Prostate gland (tissue), 2 donors: ENCODE measurements around the gene ROR1. TPM values are rescaled to one million over a fixed set of nuclear protein-coding genes. Genes with fewer than 3 reads are reported as not detected.

Experiments
- DNase-seq: peaks from one replicate; pipeline ENCODE4 v3.0.0-alpha.2; 2019; ENCODE audit warnings: low spot score
- H3K27ac ChIP-seq, 2 donors: fragments of 200-600 bp; sonication (generic); 2 replicates each; pipeline ENCODE4 v1.5.1; 2017 to 2019
- H3K27me3 ChIP-seq: fragments of 200-600 bp; sonication (generic); replicated peaks from 2 replicates; pipeline ENCODE4 v1.5.1; 2019; ENCODE audit not compliant: insufficient read depth
- H3K36me3 ChIP-seq, 2 donors: fragments of 200-600 bp; sonication (generic); 1 replicate in 1 of 2; 2 replicates in 1 of 2; pipeline versions ENCODE4 v1.5.1 to v1.8.1; 2017 to 2019
- H3K4me1 ChIP-seq: fragments of 200-600 bp; sonication (generic); replicated peaks from 2 replicates; pipeline ENCODE4 v1.5.1; 2019
- H3K4me3 ChIP-seq, 2 donors: fragments of 200-600 bp; sonication (generic); 2 replicates each; pipeline ENCODE4 v1.5.1; 2017 to 2019
- H3K9me3 ChIP-seq: fragments of 200-600 bp; sonication (generic); 2 replicates; pipeline ENCODE4 v1.5.1; 2017
- POLR2A ChIP-seq: fragments of 450-650 bp; IDR thresholded peaks from one replicate; pipeline ENCODE4 v1.6.1; 2016; ENCODE audit warnings: antibody characterized with exemption, mild to moderate bottlenecking
- POLR2AphosphoS5 ChIP-seq: sonication (generic); formaldehyde crosslinking; IDR thresholded peaks from one replicate; pipeline ENCODE4 v1.6.1; 2017; ENCODE audit warnings: antibody characterized with exemption
- WGBS: methylation state at CpG from one replicate; pipeline ENCODE4 v1.1.5; 2018; 5-methylcytosine and 5-hydroxymethylcytosine counted together
- intact Hi-C: fragments of 100-400 bp; cut with DNase I; formaldehyde crosslinking; loops from one replicate; pipeline ENCODE4 v1.14.2; 2022
- total RNA-seq, 2 donors: library from RNA; depleted of rRNA; stranded (reverse); fragments of >200 nt; gene quantifications; one replicate each; pipeline ENCODE4 v1.1.0, GENCODE V29; 2016
- TF ChIP-seq, protein P1 (sequence below), 4 experiments: fragments of 200-600 bp in 2 of 4; fragments of 450-650 bp in 2 of 4; sonication (generic) in 2 of 4; IDR thresholded peaks; 1 replicate in 3 of 4; 2 replicates in 1 of 4; pipeline ENCODE4 v1.5.1; 2016 to 2019; ENCODE audit warnings: antibody characterized with exemption in 4 of 4, mild to moderate bottlenecking in 2 of 4, moderate library complexity in 2 of 4

Gene ROR1
- total RNA-seq, 2 donors from 2014 or later, result 7.3 to 11.1 TPM

DNA sequence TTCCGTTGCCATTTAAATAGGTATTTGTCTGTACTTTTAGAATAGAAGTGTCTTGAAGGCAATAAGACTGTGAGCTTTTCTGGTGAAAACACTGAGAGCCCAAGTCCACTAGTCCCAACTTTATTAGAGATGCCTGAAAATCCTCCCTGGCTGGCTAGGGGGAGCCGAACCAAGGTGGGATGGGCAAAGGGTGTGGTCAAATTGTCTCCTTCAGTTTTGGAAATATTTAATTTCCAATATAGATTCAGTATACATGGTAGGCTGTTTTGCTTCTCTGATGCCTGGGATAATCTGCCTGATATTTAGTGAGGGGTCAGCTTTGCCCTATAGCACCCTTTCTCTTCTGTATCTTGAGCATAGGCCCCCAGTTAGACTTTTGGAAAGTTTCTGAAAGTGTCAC lies 3.5 kb downstream of the ROR1 start:
- intact Hi-C loops, result loop anchor here (5.0 to 10.0 kb wide), 2 partner anchors 90 to 388 kb away; no protein-coding TSS in a partner anchor
- TF ChIP-seq POLR2A, result no peak
- TF ChIP-seq, protein P1, sequence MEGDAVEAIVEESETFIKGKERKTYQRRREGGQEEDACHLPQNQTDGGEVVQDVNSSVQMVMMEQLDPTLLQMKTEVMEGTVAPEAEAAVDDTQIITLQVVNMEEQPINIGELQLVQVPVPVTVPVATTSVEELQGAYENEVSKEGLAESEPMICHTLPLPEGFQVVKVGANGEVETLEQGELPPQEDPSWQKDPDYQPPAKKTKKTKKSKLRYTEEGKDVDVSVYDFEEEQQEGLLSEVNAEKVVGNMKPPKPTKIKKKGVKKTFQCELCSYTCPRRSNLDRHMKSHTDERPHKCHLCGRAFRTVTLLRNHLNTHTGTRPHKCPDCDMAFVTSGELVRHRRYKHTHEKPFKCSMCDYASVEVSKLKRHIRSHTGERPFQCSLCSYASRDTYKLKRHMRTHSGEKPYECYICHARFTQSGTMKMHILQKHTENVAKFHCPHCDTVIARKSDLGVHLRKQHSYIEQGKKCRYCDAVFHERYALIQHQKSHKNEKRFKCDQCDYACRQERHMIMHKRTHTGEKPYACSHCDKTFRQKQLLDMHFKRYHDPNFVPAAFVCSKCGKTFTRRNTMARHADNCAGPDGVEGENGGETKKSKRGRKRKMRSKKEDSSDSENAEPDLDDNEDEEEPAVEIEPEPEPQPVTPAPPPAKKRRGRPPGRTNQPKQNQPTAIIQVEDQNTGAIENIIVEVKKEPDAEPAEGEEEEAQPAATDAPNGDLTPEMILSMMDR (IDR thresholded peaks at IDR 0.05), result no peak
- no peak for TF ChIP-seq POLR2AphosphoS5
- Histone ChIP-seq H3K4me3 (no peak overlapping the region), H3K27ac (no peak overlapping the region), H3K9me3 (no peaks in the 10 kb centered on the region), H3K27me3 (no peaks in the 10 kb centered on the region), H3K4me1 (no peaks in the 10 kb centered on the region), H3K36me3 (no peaks in the 10 kb centered on the region)
- WGBS, result 73% methylated on average over 2 of the region's 2 CpGs
- no peak for DNase-seq

DNA sequence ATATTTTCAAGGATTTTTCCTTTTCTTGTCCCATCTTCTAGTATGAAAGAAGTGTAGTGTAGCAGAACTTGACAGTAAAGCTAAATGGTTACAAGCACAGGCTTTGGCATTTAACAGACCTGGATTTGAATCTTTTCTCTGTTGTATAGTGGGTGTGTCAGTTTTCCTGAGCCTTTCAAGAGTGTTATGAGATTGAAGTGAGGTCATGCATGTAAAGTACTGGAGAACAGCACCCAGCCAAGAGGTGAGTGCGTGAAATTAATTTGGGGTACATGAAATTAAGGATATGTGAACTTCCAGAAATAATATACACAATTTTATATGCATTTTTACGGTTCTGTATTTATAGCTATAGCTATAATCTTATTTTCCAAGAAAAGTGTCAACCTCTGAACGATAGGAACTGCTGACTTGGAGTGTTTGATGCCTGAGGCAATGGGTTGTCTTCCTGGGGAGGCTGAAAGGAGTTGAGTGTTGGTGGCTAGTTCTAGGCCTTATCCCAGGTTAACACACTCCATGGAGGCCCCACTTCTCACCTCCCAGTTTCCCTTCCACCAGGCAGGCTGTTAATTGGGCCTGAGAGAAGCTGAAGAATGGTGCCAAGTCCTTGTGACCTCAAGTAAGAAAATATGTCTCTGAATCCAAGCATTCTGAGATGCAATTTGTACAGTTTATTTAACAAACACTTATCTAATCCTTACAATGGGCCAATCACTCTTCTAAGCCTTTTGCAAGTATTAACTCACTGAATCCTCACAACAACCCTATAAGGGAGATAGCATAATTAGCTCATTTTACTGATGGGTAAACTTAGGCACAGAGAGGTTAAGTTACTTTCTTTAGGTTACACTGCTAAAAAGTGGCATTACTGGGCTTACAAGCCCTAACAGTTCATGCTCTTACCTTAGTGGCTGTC lies 4.4 kb downstream of the ROR1 start:
- intact Hi-C loops, result loop anchor here (5.0 to 10.0 kb wide), 2 partner anchors 89 to 387 kb away; no protein-coding TSS in a partner anchor
- H3K27me3 ChIP-seq, result no peaks in the 10 kb centered on the region
- H3K36me3 ChIP-seq, result no peaks in the 10 kb centered on the region
- H3K9me3 ChIP-seq, result no peaks in the 10 kb centered on the region
- no peaks in the 10 kb centered on the region for H3K4me1 ChIP-seq
- no peak for DNase-seq
- TF ChIP-seq POLR2AphosphoS5, result no peak
- TF ChIP-seq, protein P1 (IDR thresholded peaks at IDR 0.05), result no peak
- no peak for TF ChIP-seq POLR2A
- H3K4me3 ChIP-seq, result no peak overlapping the region
- WGBS, result 73% methylated on average over 3 of the region's 3 CpGs
- no peak overlapping the region for H3K27ac ChIP-seq

DNA sequence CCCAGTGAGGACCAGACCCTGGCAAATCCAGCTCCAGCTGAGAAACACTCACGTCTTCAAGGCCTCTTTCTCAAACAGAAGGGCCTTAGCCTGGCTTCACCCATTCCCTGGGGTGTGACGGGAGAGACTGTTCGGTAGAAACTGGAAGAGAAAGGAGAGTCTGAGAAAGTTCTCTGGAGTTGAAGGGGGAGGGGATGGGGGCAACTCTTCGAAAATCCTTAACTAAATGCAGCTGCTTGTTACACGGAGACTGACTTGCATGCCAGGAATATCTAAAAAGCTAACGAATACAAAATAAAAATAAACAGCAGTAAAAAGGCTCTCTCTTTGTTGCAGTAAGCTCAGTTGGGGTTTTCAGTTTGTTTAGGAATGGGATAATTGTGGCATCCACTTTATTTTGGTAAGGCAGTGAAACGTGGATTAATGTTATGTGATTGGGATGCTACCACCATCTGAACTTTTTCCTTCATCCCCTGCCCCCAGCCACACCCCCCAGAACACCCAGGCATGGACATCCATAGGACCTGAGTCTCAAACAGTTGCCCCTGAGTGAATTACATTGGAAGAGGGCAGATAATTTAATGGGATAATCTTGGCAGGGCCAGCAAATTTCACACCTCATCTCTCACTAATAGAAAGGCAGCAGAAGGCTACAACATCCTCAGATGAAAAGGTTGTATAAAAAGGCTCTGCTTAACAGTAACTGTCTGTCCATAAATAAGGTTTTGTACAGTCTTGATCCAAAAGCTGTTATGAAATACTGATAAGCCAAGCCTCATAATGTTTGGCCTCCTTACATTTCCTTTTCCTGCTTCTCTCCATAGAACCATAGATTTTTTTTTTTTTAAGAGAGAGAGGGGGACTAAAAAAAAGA lies 5.8 kb downstream of the ROR1 start:
- no peaks in the 10 kb centered on the region for H3K4me1 ChIP-seq
- H3K9me3 ChIP-seq, result no peaks in the 10 kb centered on the region
- no peak overlapping the region for H3K27ac ChIP-seq
- 33% methylated on average over 7 of the region's 7 CpGs for WGBS
- intact Hi-C loops, result loop anchor here (5.0 to 10.0 kb wide), 2 partner anchors 88 to 385 kb away; no protein-coding TSS in a partner anchor
- DNase-seq, result no peak
- no peaks in the 10 kb centered on the region for H3K27me3 ChIP-seq
- H3K36me3 ChIP-seq, result no peaks in the 10 kb centered on the region
- TF ChIP-seq, protein P1 (IDR thresholded peaks at IDR 0.05), result no peak
- no peak for TF ChIP-seq POLR2A
- TF ChIP-seq POLR2AphosphoS5, result no peak
- H3K4me3 ChIP-seq, result no peak overlapping the region

DNA sequence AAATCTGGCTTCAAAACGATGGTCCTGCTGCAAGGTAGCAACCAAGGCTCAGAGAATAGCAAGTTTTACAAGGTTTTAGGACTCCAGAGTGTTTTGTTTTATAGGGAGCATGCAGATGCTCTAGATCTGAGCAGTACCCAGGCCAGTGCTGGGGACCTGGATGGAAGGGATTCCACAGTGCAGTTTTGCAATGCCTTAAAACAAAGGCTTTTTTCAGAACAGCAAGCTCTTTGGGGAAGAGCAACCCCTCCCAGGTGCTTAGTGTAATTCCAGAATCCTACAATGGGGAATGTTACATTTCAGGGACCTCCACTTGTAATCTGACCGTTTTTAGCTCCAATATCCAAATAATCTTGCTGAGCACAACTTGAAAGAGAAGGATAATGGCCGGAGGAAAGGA lies 6.7 kb downstream of the ROR1 start:
- TF ChIP-seq POLR2AphosphoS5 (no peak), POLR2A (no peak)
- TF ChIP-seq, protein P1 (IDR thresholded peaks at IDR 0.05), result no peak
- Histone ChIP-seq H3K9me3 (no peaks in the 10 kb centered on the region), H3K4me1 (no peaks in the 10 kb centered on the region), H3K27me3 (no peaks in the 10 kb centered on the region), H3K27ac (no peak overlapping the region), H3K36me3 (no peaks in the 10 kb centered on the region), H3K4me3 (no peak overlapping the region)
- intact Hi-C loops, result no loop called here
- no peak for DNase-seq
- 56% methylated on average over 3 of the region's 3 CpGs for WGBS
